Measurements from ENCODE around the gene PEX6.

DNA sequence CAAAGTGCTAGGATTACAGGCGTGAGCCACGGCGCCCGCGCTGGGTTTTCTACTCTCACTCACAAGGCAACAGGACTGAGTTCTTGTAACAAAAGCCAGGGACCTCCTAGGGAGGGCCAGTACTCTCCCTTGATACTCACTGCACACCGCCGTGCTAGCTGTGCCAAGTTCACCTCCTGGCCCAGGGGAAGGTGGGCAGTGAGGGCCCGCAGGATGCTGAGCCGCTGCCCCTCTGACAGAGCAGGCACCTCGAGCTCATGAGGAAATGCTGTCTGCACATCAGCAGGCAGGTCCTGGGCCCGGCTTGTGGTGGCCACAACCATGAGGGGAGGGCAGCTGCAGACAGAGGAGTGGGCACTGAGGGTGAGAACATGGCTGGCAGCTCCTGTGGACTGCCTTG, 11.8 kb downstream of the PEX6 start:
- TF ChIP-seq, protein P1, sequence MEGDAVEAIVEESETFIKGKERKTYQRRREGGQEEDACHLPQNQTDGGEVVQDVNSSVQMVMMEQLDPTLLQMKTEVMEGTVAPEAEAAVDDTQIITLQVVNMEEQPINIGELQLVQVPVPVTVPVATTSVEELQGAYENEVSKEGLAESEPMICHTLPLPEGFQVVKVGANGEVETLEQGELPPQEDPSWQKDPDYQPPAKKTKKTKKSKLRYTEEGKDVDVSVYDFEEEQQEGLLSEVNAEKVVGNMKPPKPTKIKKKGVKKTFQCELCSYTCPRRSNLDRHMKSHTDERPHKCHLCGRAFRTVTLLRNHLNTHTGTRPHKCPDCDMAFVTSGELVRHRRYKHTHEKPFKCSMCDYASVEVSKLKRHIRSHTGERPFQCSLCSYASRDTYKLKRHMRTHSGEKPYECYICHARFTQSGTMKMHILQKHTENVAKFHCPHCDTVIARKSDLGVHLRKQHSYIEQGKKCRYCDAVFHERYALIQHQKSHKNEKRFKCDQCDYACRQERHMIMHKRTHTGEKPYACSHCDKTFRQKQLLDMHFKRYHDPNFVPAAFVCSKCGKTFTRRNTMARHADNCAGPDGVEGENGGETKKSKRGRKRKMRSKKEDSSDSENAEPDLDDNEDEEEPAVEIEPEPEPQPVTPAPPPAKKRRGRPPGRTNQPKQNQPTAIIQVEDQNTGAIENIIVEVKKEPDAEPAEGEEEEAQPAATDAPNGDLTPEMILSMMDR (optimal IDR thresholded peaks at IDR 0.05 in 1 of 3, IDR thresholded peaks at IDR 0.05 in 1 of 3, conservative IDR thresholded peaks at IDR 0.05 in 1 of 3; ENCODE audit: extremely low read depth in 1 of 3, insufficient read depth in 2 of 3, low read length in 3 of 3), result no peak
- no peak for TF ChIP-seq EZH2 (IDR thresholded peaks at IDR 0.05; ENCODE audit: low read length)

Data from keratinocyte (primary cell).